Measurements from ENCODE around the gene CRACR2A. TPM values are rescaled to one million over a fixed set of nuclear protein-coding genes. Genes with fewer than 3 reads are reported as not detected.

Gene CRACR2A
- total RNA-seq, 1 donor from 2014 or later = 0.82 TPM

- DNase-seq (ENCODE audit: low spot score) = no peak
- Mint-ChIP-seq H3K27ac (ENCODE audit: unreplicated experiment) (no peak overlapping the region), H3K9me3 (ENCODE audit: low read depth) (no peaks in the 10 kb centered on the region), H3K36me3 (ENCODE audit: low read depth) (no peaks in the 10 kb centered on the region), H3K4me1 (ENCODE audit: low read depth) (peaks cover 5% of the 10 kb centered on the region), H3K27me3 (ENCODE audit: low read depth) (peaks cover 7% of the 10 kb centered on the region), H3K4me3 (ENCODE audit: unreplicated experiment) (no peak overlapping the region)
- no peak for TF ChIP-seq CTCF (IDR thresholded peaks at IDR 0.05)
These were observed 95.8 kb downstream of the CRACR2A start for GRCh38 chr12:3656946-3657622.

- no peak overlapping the region for H3K4me3 Mint-ChIP-seq (ENCODE audit: unreplicated experiment)
- peaks cover 15% of the 10 kb centered on the region for H3K27me3 Mint-ChIP-seq (ENCODE audit: low read depth)
- DNase-seq (ENCODE audit: low spot score) = no peak
These were observed 97.5 kb downstream of the CRACR2A start for GRCh38 chr12:3655328-3655900.

GRCh38 chr12:3651585-3652424, 101.1 kb downstream of the CRACR2A start:
- TF ChIP-seq CTCF (IDR thresholded peaks at IDR 0.05) = no peak
- peaks cover 19% of the 10 kb centered on the region for H3K27me3 Mint-ChIP-seq (ENCODE audit: low read depth)
- H3K36me3 Mint-ChIP-seq (ENCODE audit: low read depth) = no peaks in the 10 kb centered on the region
- H3K27ac Mint-ChIP-seq (ENCODE audit: unreplicated experiment) = no peak overlapping the region
- no peak overlapping the region for H3K4me3 Mint-ChIP-seq (ENCODE audit: unreplicated experiment)
- peaks cover 5% of the 10 kb centered on the region for H3K4me1 Mint-ChIP-seq (ENCODE audit: low read depth)
- no peaks in the 10 kb centered on the region for H3K9me3 Mint-ChIP-seq (ENCODE audit: low read depth)
- no peak for DNase-seq (ENCODE audit: low spot score)

More at GRCh38 chr12:3655328-3655900, 97.5 kb downstream of the CRACR2A start:
- Mint-ChIP-seq H3K9me3 (ENCODE audit: low read depth) (no peaks in the 10 kb centered on the region), H3K4me1 (ENCODE audit: low read depth) (peaks cover 5% of the 10 kb centered on the region), H3K27ac (ENCODE audit: unreplicated experiment) (no peak overlapping the region), H3K36me3 (ENCODE audit: low read depth) (no peaks in the 10 kb centered on the region)
- peak; percentile 47 for TF ChIP-seq CTCF (IDR thresholded peaks at IDR 0.05)

GRCh38 chr12:3647504-3647903, 105.4 kb downstream of the CRACR2A start:
- DNase-seq (ENCODE audit: low spot score) = no peak
- H3K9me3 Mint-ChIP-seq (ENCODE audit: low read depth) = no peaks in the 10 kb centered on the region
- TF ChIP-seq CTCF (IDR thresholded peaks at IDR 0.05) = no peak
- H3K27me3 Mint-ChIP-seq (ENCODE audit: low read depth) = peaks cover 20% of the 10 kb centered on the region
- no peak overlapping the region for H3K4me3 Mint-ChIP-seq (ENCODE audit: unreplicated experiment)
- no peaks in the 10 kb centered on the region for H3K36me3 Mint-ChIP-seq (ENCODE audit: low read depth)
- no peaks in the 10 kb centered on the region for H3K4me1 Mint-ChIP-seq (ENCODE audit: low read depth)
- H3K27ac Mint-ChIP-seq (ENCODE audit: unreplicated experiment) = no peak overlapping the region

GRCh38 chr12:3646561-3647241, 106.2 kb downstream of the CRACR2A start:
- Mint-ChIP-seq H3K36me3 (ENCODE audit: low read depth) (no peaks in the 10 kb centered on the region), H3K27ac (ENCODE audit: unreplicated experiment) (no peak overlapping the region), H3K9me3 (ENCODE audit: low read depth) (no peaks in the 10 kb centered on the region), H3K27me3 (ENCODE audit: low read depth) (peaks cover 18% of the 10 kb centered on the region), H3K4me3 (ENCODE audit: unreplicated experiment) (no peak overlapping the region), H3K4me1 (ENCODE audit: low read depth) (peaks cover 3% of the 10 kb centered on the region)
- no peak for TF ChIP-seq CTCF (IDR thresholded peaks at IDR 0.05)
- no peak for DNase-seq (ENCODE audit: low spot score)
